ENCODE results near the gene PDGFRB.

Gene PDGFRB

GRCh38 chr5:150066436-150066835 is 89.2 kb downstream of the PDGFRB start:
- Histone ChIP-seq H3F3A (ENCODE audit: control insufficient read depth, insufficient read depth) (no peaks in the 10 kb centered on the region), H3K27me3 (ENCODE audit: control insufficient read depth, low read length) (peaks cover 12% of the 10 kb centered on the region; the same call in 1 of the 2 replicates), H3K36me3 (ENCODE audit: control insufficient read depth, low read length) (no peaks in the 10 kb centered on the region), H3K4me3 (ENCODE audit: low read length) (no peak overlapping the region), H3K9me2 (replicated peaks; ENCODE audit: control insufficient read depth, low read length) (no peaks in the 10 kb centered on the region), H3K79me2 (ENCODE audit: control insufficient read depth, low read length) (no peaks in the 10 kb centered on the region), H3K9me3 (ENCODE audit: control insufficient read depth, insufficient read depth, low read length) (no peaks in the 10 kb centered on the region), H3K4me1 (ENCODE audit: control insufficient read depth, low read length) (no peaks in the 10 kb centered on the region), H3K27ac (ENCODE audit: low read depth, low read length) (no peak overlapping the region), H4K20me1 (ENCODE audit: control insufficient read depth, insufficient read depth, low read depth, low read length) (no peaks in the 10 kb centered on the region), H3K4me2 (ENCODE audit: low read length) (no peak overlapping the region)
- TF ChIP-seq CTCF (IDR thresholded peaks at IDR 0.05; ENCODE audit: low read depth, low read length, poor library complexity, severe bottlenecking), result no peak
- no peak for TF ChIP-seq EZH2phosphoT487 (IDR thresholded peaks at IDR 0.05; ENCODE audit: borderline replicate concordance, low read length)

GRCh38 chr5:150065886-150066285 is 89.8 kb downstream of the PDGFRB start:
- Histone ChIP-seq H3K4me2 (ENCODE audit: low read length) (no peak overlapping the region), H3K79me2 (ENCODE audit: control insufficient read depth, low read length) (no peaks in the 10 kb centered on the region), H3K4me3 (ENCODE audit: low read length) (no peak overlapping the region), H3K36me3 (ENCODE audit: control insufficient read depth, low read length) (no peaks in the 10 kb centered on the region), H4K20me1 (ENCODE audit: control insufficient read depth, insufficient read depth, low read depth, low read length) (no peaks in the 10 kb centered on the region), H3K27ac (ENCODE audit: low read depth, low read length) (no peak overlapping the region), H3F3A (ENCODE audit: control insufficient read depth, insufficient read depth) (no peaks in the 10 kb centered on the region), H3K4me1 (ENCODE audit: control insufficient read depth, low read length) (no peaks in the 10 kb centered on the region), H3K27me3 (ENCODE audit: control insufficient read depth, low read length) (peaks cover 12% of the 10 kb centered on the region; the same call in 1 of the 2 replicates), H3K9me2 (replicated peaks; ENCODE audit: control insufficient read depth, low read length) (no peaks in the 10 kb centered on the region), H3K9me3 (ENCODE audit: control insufficient read depth, insufficient read depth, low read length) (no peaks in the 10 kb centered on the region)
- TF ChIP-seq CTCF (IDR thresholded peaks at IDR 0.05; ENCODE audit: low read depth, low read length, poor library complexity, severe bottlenecking), result no peak
- no peak for TF ChIP-seq EZH2phosphoT487 (IDR thresholded peaks at IDR 0.05; ENCODE audit: borderline replicate concordance, low read length)

- H3K9me3 ChIP-seq (ENCODE audit: control insufficient read depth, insufficient read depth, low read length), result no peaks in the 10 kb centered on the region
- no peaks in the 10 kb centered on the region for H3K9me2 ChIP-seq (replicated peaks; ENCODE audit: control insufficient read depth, low read length)
- H3K27ac ChIP-seq (ENCODE audit: low read depth, low read length), result no peak overlapping the region
- H3K79me2 ChIP-seq (ENCODE audit: control insufficient read depth, low read length), result no peaks in the 10 kb centered on the region
- no peaks in the 10 kb centered on the region for H3K36me3 ChIP-seq (ENCODE audit: control insufficient read depth, low read length)
- TF ChIP-seq CTCF (IDR thresholded peaks at IDR 0.05; ENCODE audit: low read depth, low read length, poor library complexity, severe bottlenecking) (no peak), EZH2phosphoT487 (IDR thresholded peaks at IDR 0.05; ENCODE audit: borderline replicate concordance, low read length) (no peak)
- no peaks in the 10 kb centered on the region for H4K20me1 ChIP-seq (ENCODE audit: control insufficient read depth, insufficient read depth, low read depth, low read length)
- H3K4me2 ChIP-seq (ENCODE audit: low read length), result no peak overlapping the region
- H3F3A ChIP-seq (ENCODE audit: control insufficient read depth, insufficient read depth), result no peaks in the 10 kb centered on the region
- H3K27me3 ChIP-seq (ENCODE audit: control insufficient read depth, low read length), result peaks cover 12% of the 10 kb centered on the region; the same call in 1 of the 2 replicates
- H3K4me1 ChIP-seq (ENCODE audit: control insufficient read depth, low read length), result no peaks in the 10 kb centered on the region
- no peak overlapping the region for H3K4me3 ChIP-seq (ENCODE audit: low read length)
These were observed 90.3 kb downstream of the PDGFRB start for GRCh38 chr5:150065346-150065745.
